Measurements from ENCODE around the gene FZD2. TPM values are rescaled to one million over a fixed set of nuclear protein-coding genes. Genes with fewer than 3 reads are reported as not detected.
"Not testable (repeated sequence)": the region's sequence is repeated elsewhere in the genome, so short reads cannot be mapped to it uniquely, and the experiment has no call there.

FZD2 gene
- total RNA-seq, 4 donors from 2014 or later, result 0.42 to 2.1 (median 0.65) TPM; not detected in 1

DNA sequence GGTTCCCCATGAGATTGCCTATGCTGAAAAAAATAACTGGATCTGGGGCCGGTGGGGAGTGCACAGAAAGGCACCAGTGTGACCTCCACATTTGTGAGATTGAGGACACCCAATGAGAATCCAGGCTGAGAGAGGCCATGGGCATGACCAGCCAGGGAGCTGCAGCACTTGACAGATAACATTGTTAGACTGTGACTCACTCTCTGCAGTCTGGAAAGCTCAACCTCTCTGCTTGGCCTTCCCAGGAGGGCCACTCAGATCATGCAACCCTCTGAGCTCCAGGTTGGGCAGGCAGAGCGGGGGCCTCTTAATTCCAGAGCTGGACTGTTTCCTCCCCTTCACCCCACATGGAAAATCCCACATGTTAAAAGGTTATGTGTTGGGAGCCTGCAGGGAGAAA is 30.1 kb downstream of the FZD2 start:
- 50% methylated on average over 1 of the region's 2 CpGs for WGBS
- no peak for TF ChIP-seq EP300 (IDR thresholded peaks at IDR 0.05)
- no peak for TF ChIP-seq POLR2AphosphoS5 (IDR thresholded peaks at IDR 0.05)
- TF ChIP-seq POLR2A (IDR thresholded peaks at IDR 0.05), result no peak
- Histone ChIP-seq H3K9me3 (no peaks in the 10 kb centered on the region), H3K4me1 (peaks cover 4% of the 10 kb centered on the region), H3K4me3 (no peak overlapping the region), H3K36me3 (no peaks in the 10 kb centered on the region), H3K27me3 (no peaks in the 10 kb centered on the region), H3K27ac (no peak overlapping the region)
- no peak for DNase-seq (ENCODE audit: low spot score in 2 of 2)

DNA sequence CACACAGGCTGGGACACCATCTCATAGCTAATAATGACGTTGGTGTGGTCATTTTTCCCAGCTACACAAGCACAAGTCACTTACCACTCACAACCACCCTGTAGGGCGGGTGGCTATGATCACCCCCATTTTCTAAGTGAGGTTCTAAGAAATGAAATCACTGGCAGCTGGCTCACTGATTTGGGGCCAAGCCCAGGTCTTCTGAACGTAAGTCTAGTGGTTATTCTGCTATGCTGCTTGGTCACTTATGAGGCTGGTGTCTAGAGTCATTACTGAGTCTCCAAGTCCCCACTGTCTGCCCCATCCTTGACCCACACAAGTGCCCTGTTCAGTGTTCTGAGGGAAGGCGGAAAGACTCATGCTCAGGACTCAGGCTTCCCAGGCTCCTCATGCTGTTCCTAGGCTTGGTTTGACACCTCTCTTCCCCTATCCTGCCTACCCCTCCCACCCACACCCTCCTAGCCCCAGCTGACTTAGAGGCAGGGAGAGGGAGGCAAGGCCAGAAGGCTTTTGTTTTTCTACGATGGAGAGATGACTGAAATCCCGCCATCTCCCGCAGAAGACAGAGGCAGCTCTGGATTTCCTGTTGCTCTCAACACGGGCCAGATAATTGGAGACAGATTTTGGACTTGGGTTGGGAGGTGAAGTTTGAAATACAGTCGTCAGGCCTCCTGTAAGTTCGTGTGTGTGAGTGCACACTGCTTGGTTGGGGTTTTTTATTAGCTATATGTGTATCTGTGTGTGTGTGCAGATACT is 32.2 kb downstream of the FZD2 start:
- no peaks in the 10 kb centered on the region for H3K36me3 ChIP-seq
- peaks cover 4% of the 10 kb centered on the region for H3K4me1 ChIP-seq
- H3K9me3 ChIP-seq, result no peaks in the 10 kb centered on the region
- WGBS, result 49% methylated on average over 9 of the region's 10 CpGs
- no peak for DNase-seq (ENCODE audit: low spot score in 2 of 2)
- H3K27me3 ChIP-seq, result peaks cover 17% of the 10 kb centered on the region
- H3K4me3 ChIP-seq, result no peak overlapping the region
- no peak for TF ChIP-seq POLR2A (IDR thresholded peaks at IDR 0.05)
- TF ChIP-seq, protein P1, sequence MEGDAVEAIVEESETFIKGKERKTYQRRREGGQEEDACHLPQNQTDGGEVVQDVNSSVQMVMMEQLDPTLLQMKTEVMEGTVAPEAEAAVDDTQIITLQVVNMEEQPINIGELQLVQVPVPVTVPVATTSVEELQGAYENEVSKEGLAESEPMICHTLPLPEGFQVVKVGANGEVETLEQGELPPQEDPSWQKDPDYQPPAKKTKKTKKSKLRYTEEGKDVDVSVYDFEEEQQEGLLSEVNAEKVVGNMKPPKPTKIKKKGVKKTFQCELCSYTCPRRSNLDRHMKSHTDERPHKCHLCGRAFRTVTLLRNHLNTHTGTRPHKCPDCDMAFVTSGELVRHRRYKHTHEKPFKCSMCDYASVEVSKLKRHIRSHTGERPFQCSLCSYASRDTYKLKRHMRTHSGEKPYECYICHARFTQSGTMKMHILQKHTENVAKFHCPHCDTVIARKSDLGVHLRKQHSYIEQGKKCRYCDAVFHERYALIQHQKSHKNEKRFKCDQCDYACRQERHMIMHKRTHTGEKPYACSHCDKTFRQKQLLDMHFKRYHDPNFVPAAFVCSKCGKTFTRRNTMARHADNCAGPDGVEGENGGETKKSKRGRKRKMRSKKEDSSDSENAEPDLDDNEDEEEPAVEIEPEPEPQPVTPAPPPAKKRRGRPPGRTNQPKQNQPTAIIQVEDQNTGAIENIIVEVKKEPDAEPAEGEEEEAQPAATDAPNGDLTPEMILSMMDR (IDR thresholded peaks at IDR 0.05), result no peak
- TF ChIP-seq POLR2AphosphoS5 (IDR thresholded peaks at IDR 0.05), result no peak
- no peak for TF ChIP-seq EP300 (IDR thresholded peaks at IDR 0.05)
- H3K27ac ChIP-seq, result no peak overlapping the region

DNA sequence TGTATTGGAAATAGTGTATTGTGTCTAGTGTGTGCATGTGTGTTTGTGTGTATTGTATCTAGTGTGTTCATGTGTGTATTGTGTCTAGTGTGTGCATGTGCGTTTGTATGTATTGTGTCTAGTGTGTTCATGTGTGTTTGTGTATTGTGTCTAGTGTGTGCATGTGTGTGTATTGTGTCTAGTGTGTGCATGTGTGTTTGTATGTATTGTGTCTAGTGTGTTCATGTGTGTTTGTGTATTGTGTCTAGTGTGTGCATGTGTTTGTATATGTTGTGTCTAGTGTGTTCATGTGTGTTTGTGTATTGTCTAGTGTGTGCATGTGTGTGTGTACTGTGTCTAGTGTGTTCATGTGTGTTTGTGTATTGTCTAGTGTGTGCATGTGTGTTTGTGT is 32.8 kb downstream of the FZD2 start:
- H3K4me3 ChIP-seq; H3K27ac ChIP-seq; H3K9me3 ChIP-seq; H3K36me3 ChIP-seq; DNase-seq (ENCODE audit: low spot score in 2 of 2); H3K4me1 ChIP-seq: not testable (repeated sequence)
- WGBS, result 69% methylated on average over 1 of the region's 1 CpG
- peaks cover 23% of the 10 kb centered on the region for H3K27me3 ChIP-seq

DNA sequence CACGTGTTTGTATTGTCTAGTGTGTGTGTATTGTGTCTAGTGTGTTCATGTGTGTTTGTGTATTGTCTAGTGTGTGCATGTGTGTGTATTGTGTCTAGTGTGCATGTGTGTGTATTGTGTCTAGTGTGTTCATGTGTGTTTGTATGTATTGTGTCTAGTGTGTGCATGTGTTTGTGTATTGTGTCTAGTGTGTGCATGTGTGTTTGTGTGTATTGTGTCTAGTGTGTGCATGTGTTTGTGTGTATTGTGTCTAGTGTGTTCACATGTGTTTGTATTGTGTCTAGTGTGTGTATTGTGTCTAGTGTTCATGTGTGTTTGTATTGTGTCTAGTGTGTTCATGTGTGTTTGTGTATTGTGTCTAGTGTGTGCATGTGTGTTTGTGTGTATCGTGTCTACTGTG is 33.5 kb downstream of the FZD2 start:
- 71% methylated on average over 2 of the region's 2 CpGs for WGBS
- DNase-seq (ENCODE audit: low spot score in 2 of 2); H3K27ac ChIP-seq; H3K9me3 ChIP-seq; H3K4me1 ChIP-seq; H3K36me3 ChIP-seq; H3K4me3 ChIP-seq: not testable (repeated sequence)
- peaks cover 29% of the 10 kb centered on the region for H3K27me3 ChIP-seq

DNA sequence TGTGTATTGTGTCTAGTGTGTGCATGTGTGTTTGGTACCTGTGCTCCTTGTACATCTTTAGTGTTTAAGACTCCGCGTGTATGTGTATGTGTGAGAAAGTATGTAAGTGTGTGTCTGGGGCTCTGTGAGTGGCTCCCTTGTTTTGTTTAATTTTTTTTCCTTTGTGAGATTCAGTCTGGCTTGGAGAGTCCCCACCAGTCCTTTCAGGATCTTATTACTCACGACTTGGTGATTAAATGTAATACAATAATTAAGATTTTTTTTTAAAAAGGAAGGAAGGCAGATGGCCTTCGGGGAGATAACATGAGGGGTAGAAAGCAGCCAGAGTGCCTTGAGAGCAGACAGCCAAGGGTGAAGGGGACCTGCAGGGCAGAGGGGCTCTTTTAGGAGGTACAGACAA is 33.9 kb downstream of the FZD2 start:
- H3K27ac ChIP-seq, result no peak overlapping the region
- TF ChIP-seq POLR2AphosphoS5 (IDR thresholded peaks at IDR 0.05) (no peak), POLR2A (IDR thresholded peaks at IDR 0.05) (no peak), EP300 (IDR thresholded peaks at IDR 0.05) (no peak)
- TF ChIP-seq, protein P1 (IDR thresholded peaks at IDR 0.05), result no peak
- 64% methylated on average over 4 of the region's 4 CpGs for WGBS
- peaks cover 29% of the 10 kb centered on the region for H3K27me3 ChIP-seq
- peaks cover 4% of the 10 kb centered on the region for H3K4me1 ChIP-seq
- H3K36me3 ChIP-seq, result no peaks in the 10 kb centered on the region
- no peak for DNase-seq (ENCODE audit: low spot score in 2 of 2)
- H3K4me3 ChIP-seq, result no peak overlapping the region
- H3K9me3 ChIP-seq, result no peaks in the 10 kb centered on the region

DNA sequence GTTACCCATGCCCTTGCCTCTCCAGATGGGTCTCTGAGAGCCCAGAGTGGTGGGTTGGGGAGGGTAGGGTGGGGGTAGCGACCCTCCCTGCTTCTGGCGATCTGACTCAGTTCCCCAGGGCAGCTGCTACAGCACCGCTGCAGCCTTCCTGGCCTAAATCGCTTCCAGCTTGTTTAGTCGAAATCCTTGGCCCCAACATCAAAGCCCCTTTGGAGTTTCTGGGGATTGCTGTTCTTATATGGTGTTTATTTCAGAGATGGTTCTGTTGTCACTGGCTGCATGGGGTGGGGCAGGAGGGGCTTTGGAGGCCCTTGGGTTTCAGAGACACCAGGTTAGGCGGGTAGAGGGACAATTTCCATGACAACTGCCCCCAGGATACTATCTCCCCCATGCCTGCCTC is 35.9 kb downstream of the FZD2 start:
- WGBS, result 48% methylated on average over 5 of the region's 6 CpGs
- Histone ChIP-seq H3K4me3 (no peak overlapping the region), H3K36me3 (no peaks in the 10 kb centered on the region), H3K27ac (no peak overlapping the region), H3K4me1 (no peaks in the 10 kb centered on the region), H3K9me3 (no peaks in the 10 kb centered on the region), H3K27me3 (peaks cover 29% of the 10 kb centered on the region)
- no peak for TF ChIP-seq EP300 (IDR thresholded peaks at IDR 0.05)
- TF ChIP-seq POLR2A (IDR thresholded peaks at IDR 0.05), result no peak
- no peak for TF ChIP-seq POLR2AphosphoS5 (IDR thresholded peaks at IDR 0.05)
- TF ChIP-seq, protein P1 (IDR thresholded peaks at IDR 0.05), result no peak
- no peak for DNase-seq (ENCODE audit: low spot score in 2 of 2)
